ENCODE results near the gene TBATA.

The TBATA gene

GRCh38 chr10:70758757-70759514 lies 26.2 kb downstream of the TBATA start:
- H4K91ac ChIP-seq (ENCODE audit: low read length), result no peak overlapping the region
- WGBS, result 29% methylated on average over 6 of the region's 7 CpGs
- H3K4me1 ChIP-seq (ENCODE audit: control insufficient read depth, insufficient read depth, low read depth, low read length), result peaks cover 25% of the 10 kb centered on the region
- no peak overlapping the region for H2BK15ac ChIP-seq (ENCODE audit: low read depth, poor library complexity, severe bottlenecking)
- no peak overlapping the region for H3K4me2 ChIP-seq (ENCODE audit: low read length, poor library complexity, severe bottlenecking)
- H3K9ac ChIP-seq (ENCODE audit: low read length), result peak overlapping the region; percentile 36
- no peak overlapping the region for H3K14ac ChIP-seq (ENCODE audit: low read length in 2 of 2)
- no peak overlapping the region for H2BK120ac ChIP-seq (ENCODE audit: low read depth, low read length)
- H3K27ac ChIP-seq (ENCODE audit: low read length, poor library complexity, severe bottlenecking), result no peak overlapping the region
- peaks cover 5% of the 10 kb centered on the region for H3K79me1 ChIP-seq (replicated peaks; ENCODE audit: low read length, poor library complexity, severe bottlenecking)
- no peak overlapping the region for H3K4me3 ChIP-seq (ENCODE audit: insufficient read depth in 1 of 2, low read depth in 1 of 2, low read length in 2 of 2)
- H3K9me3 ChIP-seq (ENCODE audit: control insufficient read depth, low read length), result no peaks in the 10 kb centered on the region
- H3K4ac ChIP-seq (ENCODE audit: low read depth in 1 of 2, low read length in 2 of 2), result no peak overlapping the region
- no peak overlapping the region for H3K23ac ChIP-seq (ENCODE audit: low read length in 2 of 2)
- no peak overlapping the region for H2BK5ac ChIP-seq (ENCODE audit: low read depth, low read length, poor library complexity, severe bottlenecking)
- no peak overlapping the region for H4K8ac ChIP-seq (ENCODE audit: low read length)
- H3K18ac ChIP-seq (ENCODE audit: low read depth in 1 of 2, low read length in 2 of 2), result no peak overlapping the region
- DNase-seq, result peak; percentile 69
- no peaks in the 10 kb centered on the region for H3K27me3 ChIP-seq (ENCODE audit: control insufficient read depth in 1 of 2, insufficient read depth in 1 of 2, low read length in 2 of 2)
- no peak overlapping the region for H2AFZ ChIP-seq (ENCODE audit: low read depth, low read length)
- peaks cover 50 to 67% of the 10 kb centered on the region in 2 experiments for H3K36me3 ChIP-seq (ENCODE audit: control insufficient read depth in 1 of 2, insufficient read depth in 2 of 2, low read depth in 1 of 2, low read length in 2 of 2)
- no peak overlapping the region for H2BK12ac ChIP-seq (ENCODE audit: low read length in 2 of 2)
- H2AK5ac ChIP-seq (ENCODE audit: low read length, severe bottlenecking), result no peak overlapping the region

- Histone ChIP-seq H2BK15ac (ENCODE audit: low read depth, poor library complexity, severe bottlenecking) (no peak overlapping the region), H2BK120ac (ENCODE audit: low read depth, low read length) (no peak overlapping the region), H3K23ac (ENCODE audit: low read length in 2 of 2) (no peak overlapping the region)
Measured at GRCh38 chr10:70757856-70758255, 27.3 kb downstream of the TBATA start.

GRCh38 chr10:70756700-70757360 lies 28.3 kb downstream of the TBATA start:
- Histone ChIP-seq H3K79me1 (replicated peaks; ENCODE audit: low read length, poor library complexity, severe bottlenecking) (peaks cover 8% of the 10 kb centered on the region), H3K9ac (ENCODE audit: low read length) (no peak overlapping the region), H3K23ac (ENCODE audit: low read length in 2 of 2) (no peak overlapping the region), H2BK5ac (ENCODE audit: low read depth, low read length, poor library complexity, severe bottlenecking) (no peak overlapping the region), H3K4me2 (ENCODE audit: low read length, poor library complexity, severe bottlenecking) (no peak overlapping the region), H2AFZ (ENCODE audit: low read depth, low read length) (no peak overlapping the region), H3K4ac (ENCODE audit: low read depth in 1 of 2, low read length in 2 of 2) (no peak overlapping the region), H4K8ac (ENCODE audit: low read length) (no peak overlapping the region), H3K36me3 (ENCODE audit: control insufficient read depth in 1 of 2, insufficient read depth in 2 of 2, low read depth in 1 of 2, low read length in 2 of 2) (peaks cover 63 to 84% of the 10 kb centered on the region in 2 experiments), H3K27me3 (ENCODE audit: control insufficient read depth in 1 of 2, insufficient read depth in 1 of 2, low read length in 2 of 2) (no peaks in the 10 kb centered on the region), H3K4me3 (ENCODE audit: insufficient read depth in 1 of 2, low read depth in 1 of 2, low read length in 2 of 2) (no peak overlapping the region), H2BK120ac (ENCODE audit: low read depth, low read length) (no peak overlapping the region), H2AK5ac (ENCODE audit: low read length, severe bottlenecking) (no peak overlapping the region), H2BK12ac (ENCODE audit: low read length in 2 of 2) (no peak overlapping the region), H3K9me3 (ENCODE audit: control insufficient read depth, low read length) (no peaks in the 10 kb centered on the region), H3K18ac (ENCODE audit: low read depth in 1 of 2, low read length in 2 of 2) (no peak overlapping the region), H3K4me1 (ENCODE audit: control insufficient read depth, insufficient read depth, low read depth, low read length) (peaks cover 32% of the 10 kb centered on the region), H2BK15ac (ENCODE audit: low read depth, poor library complexity, severe bottlenecking) (no peak overlapping the region), H3K27ac (ENCODE audit: low read length, poor library complexity, severe bottlenecking) (no peak overlapping the region), H3K14ac (ENCODE audit: low read length in 2 of 2) (no peak overlapping the region), H4K91ac (ENCODE audit: low read length) (no peak overlapping the region)
- 63% methylated on average over 7 of the region's 8 CpGs for WGBS
- DNase-seq, result peak; percentile 61

More at GRCh38 chr10:70757856-70758255, 27.3 kb downstream of the TBATA start:
- Histone ChIP-seq H3K36me3 (ENCODE audit: control insufficient read depth in 1 of 2, insufficient read depth in 2 of 2, low read depth in 1 of 2, low read length in 2 of 2) (peaks cover 61 to 78% of the 10 kb centered on the region in 2 experiments), H3K18ac (ENCODE audit: low read depth in 1 of 2, low read length in 2 of 2) (no peak overlapping the region), H2AK5ac (ENCODE audit: low read length, severe bottlenecking) (no peak overlapping the region), H3K79me1 (replicated peaks; ENCODE audit: low read length, poor library complexity, severe bottlenecking) (peaks cover 8% of the 10 kb centered on the region), H3K9me3 (ENCODE audit: control insufficient read depth, low read length) (no peaks in the 10 kb centered on the region), H3K27ac (ENCODE audit: low read length, poor library complexity, severe bottlenecking) (no peak overlapping the region), H4K91ac (ENCODE audit: low read length) (no peak overlapping the region), H2BK5ac (ENCODE audit: low read depth, low read length, poor library complexity, severe bottlenecking) (no peak overlapping the region), H3K9ac (ENCODE audit: low read length) (no peak overlapping the region), H3K4me2 (ENCODE audit: low read length, poor library complexity, severe bottlenecking) (no peak overlapping the region), H3K4me3 (ENCODE audit: insufficient read depth in 1 of 2, low read depth in 1 of 2, low read length in 2 of 2) (no peak overlapping the region), H3K14ac (ENCODE audit: low read length in 2 of 2) (no peak overlapping the region), H3K4me1 (ENCODE audit: control insufficient read depth, insufficient read depth, low read depth, low read length) (peaks cover 33% of the 10 kb centered on the region), H3K4ac (ENCODE audit: low read depth in 1 of 2, low read length in 2 of 2) (no peak overlapping the region), H2BK12ac (ENCODE audit: low read length in 2 of 2) (no peak overlapping the region), H3K27me3 (ENCODE audit: control insufficient read depth in 1 of 2, insufficient read depth in 1 of 2, low read length in 2 of 2) (no peaks in the 10 kb centered on the region), H4K8ac (ENCODE audit: low read length) (no peak overlapping the region), H2AFZ (ENCODE audit: low read depth, low read length) (no peak overlapping the region)
- no peak for DNase-seq
- WGBS, result 82% methylated on average over 13 of the region's 13 CpGs

GRCh38 chr10:70753841-70754621 lies 31.1 kb downstream of the TBATA start:
- no peaks in the 10 kb centered on the region for H3K27me3 ChIP-seq (ENCODE audit: control insufficient read depth in 1 of 2, insufficient read depth in 1 of 2, low read length in 2 of 2)

More at GRCh38 chr10:70753841-70754621, 31.1 kb downstream of the TBATA start:
- no peak overlapping the region for H4K8ac ChIP-seq (ENCODE audit: low read length)
- no peak overlapping the region for H2BK120ac ChIP-seq (ENCODE audit: low read depth, low read length)
- H3K9me3 ChIP-seq (ENCODE audit: control insufficient read depth, low read length), result no peaks in the 10 kb centered on the region
- no peak overlapping the region for H2BK5ac ChIP-seq (ENCODE audit: low read depth, low read length, poor library complexity, severe bottlenecking)
- 73% methylated on average over 15 of the region's 15 CpGs for WGBS
- no peak overlapping the region for H2BK12ac ChIP-seq (ENCODE audit: low read length in 2 of 2)
- peaks cover 8% of the 10 kb centered on the region for H3K79me1 ChIP-seq (replicated peaks; ENCODE audit: low read length, poor library complexity, severe bottlenecking)
- H3K36me3 ChIP-seq (ENCODE audit: control insufficient read depth in 1 of 2, insufficient read depth in 2 of 2, low read depth in 1 of 2, low read length in 2 of 2), result peaks cover 63 to 89% of the 10 kb centered on the region in 2 experiments
- H4K91ac ChIP-seq (ENCODE audit: low read length), result peak overlapping the region; percentile 29
- H2BK15ac ChIP-seq (ENCODE audit: low read depth, poor library complexity, severe bottlenecking), result no peak overlapping the region
- no peak overlapping the region for H3K18ac ChIP-seq (ENCODE audit: low read depth in 1 of 2, low read length in 2 of 2)
- H3K4me3 ChIP-seq (ENCODE audit: insufficient read depth in 1 of 2, low read depth in 1 of 2, low read length in 2 of 2), result no peak overlapping the region
- peaks cover 27% of the 10 kb centered on the region for H3K4me1 ChIP-seq (ENCODE audit: control insufficient read depth, insufficient read depth, low read depth, low read length)
- no peak overlapping the region for H3K23ac ChIP-seq (ENCODE audit: low read length in 2 of 2)
- H3K27ac ChIP-seq (ENCODE audit: low read length, poor library complexity, severe bottlenecking), result peak overlapping the region; percentile 59
- no peak overlapping the region for H3K9ac ChIP-seq (ENCODE audit: low read length)
- H2AFZ ChIP-seq (ENCODE audit: low read depth, low read length), result no peak overlapping the region
- peak; percentile 13 for DNase-seq
- no peak overlapping the region for H3K14ac ChIP-seq (ENCODE audit: low read length in 2 of 2)
- no peak overlapping the region for H3K4ac ChIP-seq (ENCODE audit: low read depth in 1 of 2, low read length in 2 of 2)
- no peak overlapping the region for H3K4me2 ChIP-seq (ENCODE audit: low read length, poor library complexity, severe bottlenecking)
- H2AK5ac ChIP-seq (ENCODE audit: low read length, severe bottlenecking), result peak overlapping the region; percentile 50

Data from mesenchymal stem cell (in vitro differentiated cells and primary cell).